ENCODE results near the gene ADIRF. TPM values are rescaled to one million over a fixed set of nuclear protein-coding genes. Genes with fewer than 3 reads are reported as not detected.

ADIRF gene
- total RNA-seq, 1 donor: not detected

- Histone ChIP-seq H3K9me3 (ENCODE audit: low read depth, low read length) (no peaks in the 10 kb centered on the region), H3K27me3 (ENCODE audit: insufficient read depth, low read length) (no peaks in the 10 kb centered on the region), H3K4me3 (ENCODE audit: low read length) (no peak overlapping the region), H3K4me1 (ENCODE audit: insufficient read depth, low read length) (peaks cover 8% of the 10 kb centered on the region)
Observed at GRCh38 chr10:86954681-86955500, 13.4 kb upstream of the ADIRF start.

GRCh38 chr10:86955501-86956194 is 12.6 kb upstream of the ADIRF start:
- H3K27me3 ChIP-seq (ENCODE audit: insufficient read depth, low read length): no peaks in the 10 kb centered on the region

DNA sequence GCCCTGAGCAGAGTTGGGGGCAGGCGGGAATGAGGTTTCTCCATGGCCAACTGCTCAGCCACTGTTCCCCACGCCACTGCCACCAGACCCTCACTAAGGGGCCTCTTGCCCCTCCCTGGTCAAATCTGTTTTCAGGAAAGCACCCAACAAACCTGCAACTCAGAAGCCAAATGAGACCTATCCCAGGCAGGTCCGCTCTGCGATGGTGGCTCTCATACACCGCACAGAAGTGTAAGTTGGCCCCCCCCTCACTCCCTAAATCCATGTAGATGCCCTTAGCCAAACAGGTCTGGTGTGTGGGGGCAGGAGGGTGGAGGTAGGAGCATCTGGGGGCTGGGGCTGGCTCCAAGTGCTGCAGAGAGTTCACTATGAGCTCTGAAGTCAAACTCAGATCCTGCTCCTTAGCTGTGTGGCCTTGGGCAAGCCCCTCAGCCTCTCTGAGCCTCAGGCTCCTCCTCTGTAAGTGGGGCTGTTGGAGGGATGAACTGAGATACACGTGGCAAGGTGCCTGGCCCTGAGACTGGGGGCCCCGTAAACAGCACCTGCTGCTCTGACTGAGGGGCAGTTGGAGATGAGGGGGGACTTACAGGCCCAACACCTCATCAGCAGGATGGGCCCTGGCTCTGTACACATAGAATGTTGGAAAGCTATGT is 12.0 kb upstream of the ADIRF start:
- Histone ChIP-seq H3K4me1 (ENCODE audit: insufficient read depth, low read length) (peaks cover 8% of the 10 kb centered on the region), H3K4me3 (ENCODE audit: low read length) (no peak overlapping the region), H3K9me3 (ENCODE audit: low read depth, low read length) (no peaks in the 10 kb centered on the region), H3K27me3 (ENCODE audit: insufficient read depth, low read length) (no peaks in the 10 kb centered on the region)

More at GRCh38 chr10:86955501-86956194, 12.6 kb upstream of the ADIRF start:
- Histone ChIP-seq H3K4me1 (ENCODE audit: insufficient read depth, low read length) (peaks cover 8% of the 10 kb centered on the region), H3K9me3 (ENCODE audit: low read depth, low read length) (no peaks in the 10 kb centered on the region), H3K4me3 (ENCODE audit: low read length) (no peak overlapping the region)

- peaks cover 8% of the 10 kb centered on the region for H3K4me1 ChIP-seq (ENCODE audit: insufficient read depth, low read length)
- no peak overlapping the region for H3K4me3 ChIP-seq (ENCODE audit: low read length)
- no peaks in the 10 kb centered on the region for H3K27me3 ChIP-seq (ENCODE audit: insufficient read depth, low read length)
- no peaks in the 10 kb centered on the region for H3K9me3 ChIP-seq (ENCODE audit: low read depth, low read length)
Observed at GRCh38 chr10:86956848-86957448, 11.3 kb upstream of the ADIRF start.

DNA sequence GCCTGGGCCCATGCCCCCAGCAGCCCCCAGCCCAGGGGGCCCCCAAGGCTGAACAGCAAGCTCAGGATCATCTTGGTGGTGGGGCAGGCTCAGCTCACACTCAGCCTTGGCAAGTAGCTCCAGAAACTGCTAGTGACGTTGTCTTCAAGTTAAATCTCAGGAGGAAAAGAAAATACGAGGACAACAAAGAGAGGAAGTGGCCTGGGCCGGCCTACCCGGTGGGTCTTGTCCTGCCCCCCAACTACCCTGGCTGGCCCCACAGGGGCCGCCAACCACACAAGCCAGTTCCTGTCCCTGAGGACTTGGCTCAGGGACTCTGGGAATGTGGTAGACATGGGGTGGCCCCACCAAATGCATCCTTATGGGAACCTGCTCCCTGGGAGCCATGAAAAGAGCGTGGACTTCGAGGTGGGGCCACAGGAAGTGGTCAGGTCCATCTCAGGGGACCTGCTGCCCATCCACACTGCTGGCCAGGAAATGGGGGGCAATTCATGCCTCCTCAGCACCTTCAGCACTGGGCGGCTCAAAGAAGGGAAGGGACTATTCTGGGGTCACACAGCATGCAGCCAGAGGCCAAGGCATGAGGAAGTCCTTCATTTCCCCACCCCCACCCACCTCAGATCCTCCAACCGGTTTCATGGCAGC is 10.7 kb upstream of the ADIRF start, which contains the start of gene MMRN2:
Gene MMRN2 (minus strand): TSS at position 145 of the 645 bp plus-strand sequence. CDS start 74 bp downstream, at position 71.
- H3K4me1 ChIP-seq (ENCODE audit: insufficient read depth, low read length): peaks cover 8% of the 10 kb centered on the region
- no peaks in the 10 kb centered on the region for H3K9me3 ChIP-seq (ENCODE audit: low read depth, low read length)
- no peak within 1 kb of the TSS for H3K4me3 ChIP-seq (ENCODE audit: low read length)
- H3K27me3 ChIP-seq (ENCODE audit: insufficient read depth, low read length): no peaks in the 10 kb centered on the region

GRCh38 chr10:86958116-86958900 is 10.0 kb upstream of the ADIRF start, which contains the start of gene SNCG:
TSS of gene SNCG (plus strand) at chr10:86958599. CDS start at chr10:86958698, 99 bp downstream.
- Histone ChIP-seq H3K27me3 (ENCODE audit: insufficient read depth, low read length) (no peaks in the 10 kb centered on the region), H3K4me3 (ENCODE audit: low read length) (no peak within 1 kb of the TSS), H3K4me1 (ENCODE audit: insufficient read depth, low read length) (peaks cover 8% of the 10 kb centered on the region)

GRCh38 chr10:86958901-86959736 is 9.2 kb upstream of the ADIRF start:
- H3K27me3 ChIP-seq (ENCODE audit: insufficient read depth, low read length): no peaks in the 10 kb centered on the region
- no peak overlapping the region for H3K4me3 ChIP-seq (ENCODE audit: low read length)
- no peaks in the 10 kb centered on the region for H3K9me3 ChIP-seq (ENCODE audit: low read depth, low read length)
- H3K4me1 ChIP-seq (ENCODE audit: insufficient read depth, low read length): peaks cover 8% of the 10 kb centered on the region

More at GRCh38 chr10:86958116-86958900, 10.0 kb upstream of the ADIRF start, which contains the start of gene SNCG:
- H3K9me3 ChIP-seq (ENCODE audit: low read depth, low read length): no peaks in the 10 kb centered on the region

DNA sequence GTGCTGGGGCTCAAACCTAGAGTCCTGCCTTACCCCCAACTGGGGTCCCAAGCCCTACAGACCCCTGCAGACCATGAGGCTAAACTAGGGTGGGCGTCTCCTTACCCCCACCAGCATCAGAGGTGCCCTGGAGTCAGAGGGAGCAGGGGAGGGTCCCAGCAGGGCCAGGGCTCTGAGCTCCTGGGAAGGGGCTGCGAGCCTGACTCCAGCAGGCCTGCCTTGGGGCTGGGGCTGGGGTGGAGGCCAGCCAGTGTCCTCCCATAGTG is 8.6 kb upstream of the ADIRF start:
- Histone ChIP-seq H3K4me1 (ENCODE audit: insufficient read depth, low read length) (peaks cover 8% of the 10 kb centered on the region), H3K4me3 (ENCODE audit: low read length) (no peak overlapping the region), H3K27me3 (ENCODE audit: insufficient read depth, low read length) (no peaks in the 10 kb centered on the region), H3K9me3 (ENCODE audit: low read depth, low read length) (no peaks in the 10 kb centered on the region)

DNA sequence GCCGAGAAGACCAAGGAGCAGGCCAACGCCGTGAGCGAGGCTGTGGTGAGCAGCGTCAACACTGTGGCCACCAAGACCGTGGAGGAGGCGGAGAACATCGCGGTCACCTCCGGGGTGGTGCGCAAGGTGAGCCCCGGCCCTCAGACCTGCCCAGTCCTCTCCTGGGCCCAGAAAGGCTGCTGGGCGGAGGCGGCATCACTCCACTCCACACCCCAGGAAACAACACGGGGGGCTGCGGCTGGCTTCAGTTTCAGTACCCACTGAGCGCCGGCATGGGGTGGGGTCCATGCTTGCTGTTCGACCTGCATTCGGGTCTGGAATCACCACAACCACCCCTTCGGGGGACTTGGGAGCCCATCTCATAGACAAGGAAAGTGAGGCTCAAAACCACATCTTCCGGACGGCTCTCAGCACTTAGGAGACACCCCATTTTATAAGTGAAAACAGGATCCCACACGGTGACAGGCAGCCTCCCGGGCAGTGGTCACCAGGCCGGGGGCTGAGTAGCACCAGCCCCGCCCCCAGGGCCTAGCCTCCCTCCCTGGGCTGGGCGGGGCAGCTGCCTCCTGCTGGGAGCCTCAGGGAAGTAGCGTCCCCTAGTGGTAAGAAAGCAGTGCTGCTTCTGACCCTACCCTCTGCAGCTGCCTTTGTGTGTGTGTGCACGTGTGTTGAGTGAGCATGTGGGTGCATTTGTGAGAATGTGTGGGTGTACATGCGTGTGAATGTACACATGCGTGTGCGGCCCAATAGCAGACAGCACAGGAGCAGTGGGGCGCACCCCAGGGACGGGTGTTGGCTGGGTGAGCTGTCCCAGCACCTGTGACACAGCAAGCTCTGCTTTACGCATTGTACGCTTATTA is 8.0 kb upstream of the ADIRF start:
- Histone ChIP-seq H3K4me1 (ENCODE audit: insufficient read depth, low read length) (peaks cover 8% of the 10 kb centered on the region), H3K27me3 (ENCODE audit: insufficient read depth, low read length) (no peaks in the 10 kb centered on the region), H3K4me3 (ENCODE audit: low read length) (no peak overlapping the region), H3K9me3 (ENCODE audit: low read depth, low read length) (no peaks in the 10 kb centered on the region)

DNA sequence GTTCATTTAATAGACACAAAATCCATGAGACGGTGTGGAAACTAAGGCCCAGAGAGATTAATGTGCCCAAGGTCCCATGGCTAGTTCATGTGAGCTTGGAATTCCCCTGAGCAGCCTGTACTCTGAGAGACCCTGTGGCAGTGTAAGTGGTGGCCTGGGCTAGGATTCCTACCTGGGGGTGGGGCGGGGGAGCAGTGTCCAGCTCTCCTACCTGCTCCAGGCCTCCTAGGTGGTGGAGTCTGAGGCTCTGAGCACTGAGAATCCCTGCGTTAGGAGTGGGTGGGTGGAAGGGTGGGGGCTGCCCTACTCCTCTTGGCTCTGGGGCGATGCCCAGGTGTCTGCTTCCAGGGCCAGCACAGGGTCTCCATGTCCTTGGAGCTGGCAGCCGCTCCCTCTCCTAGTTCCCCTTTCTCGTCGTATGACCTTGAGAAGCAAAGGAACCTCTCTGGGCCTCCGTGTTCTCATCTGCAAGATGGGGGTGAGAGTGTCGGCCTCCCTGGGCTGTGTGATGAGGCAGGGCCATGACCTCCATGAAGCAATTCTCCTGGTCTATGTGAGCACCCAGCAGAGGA is 7.3 kb upstream of the ADIRF start:
- no peaks in the 10 kb centered on the region for H3K9me3 ChIP-seq (ENCODE audit: low read depth, low read length)
- H3K27me3 ChIP-seq (ENCODE audit: insufficient read depth, low read length): no peaks in the 10 kb centered on the region
- peaks cover 12% of the 10 kb centered on the region for H3K4me1 ChIP-seq (ENCODE audit: insufficient read depth, low read length)
- H3K4me3 ChIP-seq (ENCODE audit: low read length): no peak overlapping the region

- H3K4me1 ChIP-seq (ENCODE audit: insufficient read depth, low read length): peaks cover 19% of the 10 kb centered on the region
- H3K4me3 ChIP-seq (ENCODE audit: low read length): no peak overlapping the region
- H3K9me3 ChIP-seq (ENCODE audit: low read depth, low read length): no peaks in the 10 kb centered on the region
- H3K27me3 ChIP-seq (ENCODE audit: insufficient read depth, low read length): no peaks in the 10 kb centered on the region
Observed at GRCh38 chr10:86961481-86962091, 6.7 kb upstream of the ADIRF start.
